ENCODE results near the gene ST8SIA2. TPM values are rescaled to one million over a fixed set of nuclear protein-coding genes. Genes with fewer than 3 reads are reported as not detected.
"Not testable (repeated sequence)": the region's sequence is repeated elsewhere in the genome, so short reads cannot be mapped to it uniquely, and the experiment has no call there.

ST8SIA2 gene
- total RNA-seq, 1 donor = under 0.01 TPM

GRCh38 chr15:92473756-92474155 lies 80.1 kb downstream of the ST8SIA2 start:
- no peaks in the 10 kb centered on the region for H3K27me3 ChIP-seq (ENCODE audit: insufficient read depth, low read length)
- H3K4me3 ChIP-seq (ENCODE audit: low read length) = no peak overlapping the region
- H3K4me1 ChIP-seq (ENCODE audit: insufficient read depth, low read length) = no peaks in the 10 kb centered on the region
- H3K9me3 ChIP-seq (ENCODE audit: low read depth, low read length) = no peaks in the 10 kb centered on the region

GRCh38 chr15:92479730-92480129 lies 86.0 kb downstream of the ST8SIA2 start:
- H3K9me3 ChIP-seq (ENCODE audit: low read depth, low read length); H3K27me3 ChIP-seq (ENCODE audit: insufficient read depth, low read length); H3K4me1 ChIP-seq (ENCODE audit: insufficient read depth, low read length); H3K4me3 ChIP-seq (ENCODE audit: low read length): not testable (repeated sequence)

- H3K4me3 ChIP-seq (ENCODE audit: low read length) = no peak overlapping the region
- no peaks in the 10 kb centered on the region for H3K4me1 ChIP-seq (ENCODE audit: insufficient read depth, low read length)
- H3K9me3 ChIP-seq (ENCODE audit: low read depth, low read length) = no peaks in the 10 kb centered on the region
- no peaks in the 10 kb centered on the region for H3K27me3 ChIP-seq (ENCODE audit: insufficient read depth, low read length)
These were observed 86.7 kb downstream of the ST8SIA2 start for GRCh38 chr15:92480361-92480760.

DNA sequence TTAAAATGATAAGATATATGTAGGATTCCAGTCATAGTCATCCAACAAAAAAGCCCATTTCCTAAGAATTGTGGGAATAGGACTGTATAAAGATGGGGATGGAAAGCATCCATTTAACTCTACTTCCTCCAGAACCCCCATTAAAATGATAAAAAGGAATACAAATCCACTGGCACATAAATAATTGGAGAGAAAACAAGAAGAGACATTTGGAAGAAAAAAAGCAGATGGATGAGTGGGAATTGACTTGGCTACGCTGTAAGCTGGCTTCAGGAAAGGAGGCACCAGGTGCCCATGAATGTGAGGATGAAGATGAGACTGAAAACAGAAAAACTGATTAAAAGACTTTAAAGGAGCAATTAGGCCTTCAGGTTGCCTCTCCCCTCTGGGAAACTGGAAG lies 91.8 kb downstream of the ST8SIA2 start:
- Histone ChIP-seq H3K4me3 (ENCODE audit: low read length) (no peak overlapping the region), H3K9me3 (ENCODE audit: low read depth, low read length) (no peaks in the 10 kb centered on the region), H3K27me3 (ENCODE audit: insufficient read depth, low read length) (no peaks in the 10 kb centered on the region), H3K4me1 (ENCODE audit: insufficient read depth, low read length) (no peaks in the 10 kb centered on the region)

- no peaks in the 10 kb centered on the region for H3K9me3 ChIP-seq (ENCODE audit: low read depth, low read length)
- H3K27me3 ChIP-seq (ENCODE audit: insufficient read depth, low read length) = no peaks in the 10 kb centered on the region
- H3K4me3 ChIP-seq (ENCODE audit: low read length) = no peak overlapping the region
- no peaks in the 10 kb centered on the region for H3K4me1 ChIP-seq (ENCODE audit: insufficient read depth, low read length)
These were observed 99.0 kb downstream of the ST8SIA2 start for GRCh38 chr15:92492551-92493115.

- H3K27me3 ChIP-seq (ENCODE audit: insufficient read depth, low read length) = no peaks in the 10 kb centered on the region
- H3K4me1 ChIP-seq (ENCODE audit: insufficient read depth, low read length) = no peaks in the 10 kb centered on the region
- no peaks in the 10 kb centered on the region for H3K9me3 ChIP-seq (ENCODE audit: low read depth, low read length)
- H3K4me3 ChIP-seq (ENCODE audit: low read length) = no peak overlapping the region
These were observed 101.2 kb downstream of the ST8SIA2 start for GRCh38 chr15:92494806-92495336.

- Histone ChIP-seq H3K4me1 (ENCODE audit: insufficient read depth, low read length) (no peaks in the 10 kb centered on the region), H3K27me3 (ENCODE audit: insufficient read depth, low read length) (no peaks in the 10 kb centered on the region), H3K4me3 (ENCODE audit: low read length) (no peak overlapping the region), H3K9me3 (ENCODE audit: low read depth, low read length) (no peaks in the 10 kb centered on the region)
These were observed 101.8 kb downstream of the ST8SIA2 start for GRCh38 chr15:92495446-92495845.

GRCh38 chr15:92499731-92500530 lies 106.2 kb downstream of the ST8SIA2 start:
- no peaks in the 10 kb centered on the region for H3K9me3 ChIP-seq (ENCODE audit: low read depth, low read length)
- H3K4me3 ChIP-seq (ENCODE audit: low read length) = no peak overlapping the region
- H3K4me1 ChIP-seq (ENCODE audit: insufficient read depth, low read length) = no peaks in the 10 kb centered on the region
- no peaks in the 10 kb centered on the region for H3K27me3 ChIP-seq (ENCODE audit: insufficient read depth, low read length)

- no peaks in the 10 kb centered on the region for H3K4me1 ChIP-seq (ENCODE audit: insufficient read depth, low read length)
- no peaks in the 10 kb centered on the region for H3K27me3 ChIP-seq (ENCODE audit: insufficient read depth, low read length)
- H3K4me3 ChIP-seq (ENCODE audit: low read length) = no peak overlapping the region
- peaks cover 6% of the 10 kb centered on the region for H3K9me3 ChIP-seq (ENCODE audit: low read depth, low read length)
These were observed 108.7 kb downstream of the ST8SIA2 start for GRCh38 chr15:92502336-92502735.

DNA sequence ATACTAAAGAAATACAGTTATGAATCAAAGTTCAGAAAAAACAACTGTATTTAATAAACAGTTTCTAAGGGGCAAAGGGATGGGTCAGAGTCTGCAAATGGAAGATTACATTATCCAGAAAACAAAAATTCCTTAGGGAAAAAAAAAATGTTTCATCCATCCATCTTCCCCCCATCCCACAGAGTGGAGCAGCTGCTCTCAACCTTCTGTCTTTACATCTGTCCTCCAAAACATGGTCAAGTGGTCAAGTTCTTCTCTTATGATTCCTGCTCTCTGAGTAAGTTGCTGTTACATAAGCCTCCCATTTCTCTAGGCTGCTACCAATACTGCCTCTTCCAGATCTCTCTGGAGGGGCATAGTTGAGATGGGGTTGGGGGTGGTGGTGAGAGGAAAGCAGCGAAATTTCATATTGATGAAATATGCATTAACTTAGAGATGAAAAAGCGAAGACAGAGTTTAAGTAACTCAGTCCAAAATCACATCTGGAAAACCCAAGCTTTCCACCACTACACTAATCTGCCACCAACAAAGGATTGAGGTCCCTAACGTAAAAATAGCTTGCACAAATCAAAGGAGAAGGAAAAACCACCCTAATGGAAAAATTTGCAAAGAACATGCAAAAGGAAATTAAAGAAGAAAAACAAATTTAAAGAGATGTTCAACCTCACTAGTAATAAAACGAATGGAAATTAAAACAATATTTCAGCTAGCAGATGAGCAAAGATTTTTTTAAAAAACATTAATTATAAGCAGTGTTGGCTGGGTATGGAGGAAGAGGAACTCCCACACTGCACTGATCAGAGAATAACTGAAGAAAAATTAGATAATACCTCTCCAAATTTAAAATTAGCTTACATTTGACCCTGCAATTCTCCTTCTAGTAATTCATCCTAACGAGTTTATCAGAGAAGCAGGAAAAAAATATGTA lies 109.5 kb downstream of the ST8SIA2 start:
- Histone ChIP-seq H3K27me3 (ENCODE audit: insufficient read depth, low read length) (no peaks in the 10 kb centered on the region), H3K4me1 (ENCODE audit: insufficient read depth, low read length) (no peaks in the 10 kb centered on the region), H3K4me3 (ENCODE audit: low read length) (no peak overlapping the region), H3K9me3 (ENCODE audit: low read depth, low read length) (peaks cover 8% of the 10 kb centered on the region)

- Histone ChIP-seq H3K9me3 (ENCODE audit: low read depth, low read length) (peaks cover 8% of the 10 kb centered on the region), H3K4me1 (ENCODE audit: insufficient read depth, low read length) (no peaks in the 10 kb centered on the region), H3K27me3 (ENCODE audit: insufficient read depth, low read length) (no peaks in the 10 kb centered on the region), H3K4me3 (ENCODE audit: low read length) (no peak overlapping the region)
These were observed 110.2 kb downstream of the ST8SIA2 start for GRCh38 chr15:92503889-92504288.

DNA sequence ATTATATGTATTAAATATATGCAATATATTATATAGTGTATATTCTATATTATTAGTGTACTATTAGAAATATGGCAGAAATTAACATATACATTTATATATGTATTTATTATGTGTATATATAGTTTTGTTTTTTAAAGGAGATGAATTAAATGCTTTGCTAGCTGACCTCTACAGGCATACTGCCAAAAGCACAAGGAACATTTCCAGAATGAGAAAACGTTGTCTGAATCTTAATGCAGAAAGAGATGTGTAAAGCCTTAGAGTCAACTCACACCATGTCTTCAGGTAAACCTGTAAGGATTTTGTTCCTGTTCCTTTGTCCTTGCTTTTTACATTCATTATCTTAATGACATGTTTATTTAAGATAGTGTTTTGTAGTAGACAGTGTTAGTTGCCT lies 111.9 kb downstream of the ST8SIA2 start:
- H3K27me3 ChIP-seq (ENCODE audit: insufficient read depth, low read length) = no peaks in the 10 kb centered on the region
- no peak overlapping the region for H3K4me3 ChIP-seq (ENCODE audit: low read length)
- H3K4me1 ChIP-seq (ENCODE audit: insufficient read depth, low read length) = no peaks in the 10 kb centered on the region
- peaks cover 8% of the 10 kb centered on the region for H3K9me3 ChIP-seq (ENCODE audit: low read depth, low read length)

- Histone ChIP-seq H3K4me3 (ENCODE audit: low read length) (no peak overlapping the region), H3K4me1 (ENCODE audit: insufficient read depth, low read length) (no peaks in the 10 kb centered on the region), H3K9me3 (ENCODE audit: low read depth, low read length) (peaks cover 8% of the 10 kb centered on the region), H3K27me3 (ENCODE audit: insufficient read depth, low read length) (no peaks in the 10 kb centered on the region)
These were observed 112.8 kb downstream of the ST8SIA2 start for GRCh38 chr15:92506506-92506905.

DNA sequence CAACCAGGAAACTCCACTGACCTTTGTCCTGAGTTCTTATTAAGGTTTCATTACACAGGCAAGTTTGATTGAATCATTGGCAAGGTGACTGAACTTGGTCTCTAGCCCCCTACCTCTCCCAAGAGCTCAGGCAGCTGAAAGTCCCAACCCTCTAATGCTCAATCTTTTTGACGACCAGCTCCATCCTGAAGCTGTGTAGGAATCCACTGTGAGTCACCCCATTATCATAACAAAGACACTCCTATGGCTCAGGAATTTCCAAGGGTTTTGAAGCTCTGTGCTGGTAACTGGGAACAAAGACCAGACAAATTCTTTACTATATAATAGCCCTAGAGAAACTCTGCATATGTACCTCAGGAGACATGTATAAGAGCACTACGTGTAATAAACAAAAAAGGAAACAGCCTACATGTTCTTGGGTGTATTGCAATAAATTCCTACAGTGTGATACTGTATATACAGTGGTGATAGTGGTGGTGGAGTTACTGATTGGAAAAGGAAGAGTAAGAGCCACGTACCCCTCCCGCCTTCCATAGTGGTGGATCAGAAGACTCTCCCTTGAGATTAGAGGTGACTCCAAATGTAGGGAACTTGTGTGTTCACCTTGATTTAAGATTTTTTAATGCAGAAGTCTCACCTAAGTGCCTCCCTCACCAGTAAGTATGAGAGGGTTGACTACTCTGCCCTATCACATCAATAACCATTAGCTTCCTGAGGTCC lies 116.6 kb downstream of the ST8SIA2 start:
- Histone ChIP-seq H3K27me3 (ENCODE audit: insufficient read depth, low read length) (no peaks in the 10 kb centered on the region), H3K9me3 (ENCODE audit: low read depth, low read length) (peaks cover 8% of the 10 kb centered on the region), H3K4me1 (ENCODE audit: insufficient read depth, low read length) (no peaks in the 10 kb centered on the region), H3K4me3 (ENCODE audit: low read length) (no peak overlapping the region)

Measured in mononuclear cell (primary cell).